Measurements from ENCODE around the gene SDC3.
A peak's percentile ranks its signal among the peaks of the same experiment; 100 is the strongest.
"Not testable (repeated sequence)": the region's sequence is repeated elsewhere in the genome, so short reads cannot be mapped to it uniquely, and the experiment has no call there.

Gene SDC3

GRCh38 chr1:30874176-30874575 lies 34.4 kb downstream of the SDC3 start:
- no peak for DNase-seq (ENCODE audit: low spot score)

GRCh38 chr1:30872948-30873263 lies 35.7 kb downstream of the SDC3 start:
- no peak for DNase-seq (ENCODE audit: low spot score)

GRCh38 chr1:30872033-30872947 lies 36.3 kb downstream of the SDC3 start:
- DNase-seq (ENCODE audit: low spot score), result peak; percentile 74

- no peak for DNase-seq (ENCODE audit: low spot score)
Observed at GRCh38 chr1:30871276-30871871, 37.2 kb downstream of the SDC3 start.

GRCh38 chr1:30870656-30871055 lies 37.9 kb downstream of the SDC3 start:
- DNase-seq (ENCODE audit: low spot score), result no peak

- DNase-seq (ENCODE audit: low spot score), result no peak
Observed at GRCh38 chr1:30870035-30870434, 38.5 kb downstream of the SDC3 start.

- no peak for DNase-seq (ENCODE audit: low spot score)
Observed at GRCh38 chr1:30868833-30869435, 39.6 kb downstream of the SDC3 start.

GRCh38 chr1:30868057-30868456 lies 40.5 kb downstream of the SDC3 start:
- not testable (repeated sequence) for DNase-seq (ENCODE audit: low spot score)

GRCh38 chr1:30867537-30867936 lies 41.0 kb downstream of the SDC3 start:
- no peak for DNase-seq (ENCODE audit: low spot score)

- DNase-seq (ENCODE audit: low spot score), result no peak
Observed at GRCh38 chr1:30866594-30866993, 42.0 kb downstream of the SDC3 start.

GRCh38 chr1:30864681-30865080 lies 43.9 kb downstream of the SDC3 start:
- DNase-seq (ENCODE audit: low spot score), result no peak

GRCh38 chr1:30863858-30864604 lies 44.5 kb downstream of the SDC3 start:
- no peak for DNase-seq (ENCODE audit: low spot score)

- DNase-seq (ENCODE audit: low spot score), result no peak
Observed at GRCh38 chr1:30860320-30860652, 48.3 kb downstream of the SDC3 start.

GRCh38 chr1:30857964-30858363 lies 50.6 kb downstream of the SDC3 start:
- DNase-seq (ENCODE audit: low spot score), result no peak

- no peak for DNase-seq (ENCODE audit: low spot score)
Observed at GRCh38 chr1:30857062-30857461, 51.5 kb downstream of the SDC3 start.

- DNase-seq (ENCODE audit: low spot score), result no peak
Observed at GRCh38 chr1:30856260-30856790, 52.2 kb downstream of the SDC3 start.

GRCh38 chr1:30855686-30856259 lies 52.8 kb downstream of the SDC3 start:
- DNase-seq (ENCODE audit: low spot score), result no peak

GRCh38 chr1:30853350-30853749 lies 55.2 kb downstream of the SDC3 start:
- DNase-seq (ENCODE audit: low spot score), result peak; percentile 75

GRCh38 chr1:30852026-30852425 lies 56.5 kb downstream of the SDC3 start:
- no peak for DNase-seq (ENCODE audit: low spot score)

GRCh38 chr1:30851286-30851685 lies 57.3 kb downstream of the SDC3 start:
- no peak for DNase-seq (ENCODE audit: low spot score)

- DNase-seq (ENCODE audit: low spot score), result no peak
Observed at GRCh38 chr1:30850607-30851006, 58.0 kb downstream of the SDC3 start.

GRCh38 chr1:30848130-30848529 lies 60.4 kb downstream of the SDC3 start:
- DNase-seq (ENCODE audit: low spot score), result no peak
